Gastrocnemius medialis (tissue), 4 donors: ENCODE results near the gene POU6F1.

Experiments
- CTCF ChIP-seq, 5 experiments: fragments of 450-650 bp in 3 of 5; fragments of 200-600 bp in 2 of 5; sonication (generic) in 2 of 5; IDR thresholded peaks in 4 of 5; conservative IDR thresholded peaks in 1 of 5; 1 replicate in 4 of 5; 2 replicates in 1 of 5; pipeline ENCODE4 v1.5.1; 2016 to 2019; ENCODE audit warnings: antibody characterized with exemption in 5 of 5, mild to moderate bottlenecking in 3 of 5, moderate library complexity in 3 of 5
- POLR2A ChIP-seq, 2 donors: fragments of 450-650 bp; IDR thresholded peaks; one replicate each; pipeline ENCODE4 v1.6.1; 2017; ENCODE audit warnings: antibody characterized with exemption in 2 of 2, mild to moderate bottlenecking in 2 of 2, moderate library complexity in 2 of 2

- TF ChIP-seq CTCF (IDR thresholded peaks at IDR 0.05 in 4 of 5, conservative IDR thresholded peaks at IDR 0.05 in 1 of 5) = no peak
- TF ChIP-seq POLR2A (IDR thresholded peaks at IDR 0.05) = peak in 1 of 2 donors; percentile 21
Measured at GRCh38 chr12:51183816-51184215, 34.0 kb downstream of the POU6F1 start.
